Measurements from ENCODE around the gene ZGPAT.
A peak's percentile ranks its signal among the peaks of the same experiment; 100 is the strongest.
"Not testable (repeated sequence)": the region's sequence is repeated elsewhere in the genome, so short reads cannot be mapped to it uniquely, and the experiment has no call there.

Gene ZGPAT

DNA sequence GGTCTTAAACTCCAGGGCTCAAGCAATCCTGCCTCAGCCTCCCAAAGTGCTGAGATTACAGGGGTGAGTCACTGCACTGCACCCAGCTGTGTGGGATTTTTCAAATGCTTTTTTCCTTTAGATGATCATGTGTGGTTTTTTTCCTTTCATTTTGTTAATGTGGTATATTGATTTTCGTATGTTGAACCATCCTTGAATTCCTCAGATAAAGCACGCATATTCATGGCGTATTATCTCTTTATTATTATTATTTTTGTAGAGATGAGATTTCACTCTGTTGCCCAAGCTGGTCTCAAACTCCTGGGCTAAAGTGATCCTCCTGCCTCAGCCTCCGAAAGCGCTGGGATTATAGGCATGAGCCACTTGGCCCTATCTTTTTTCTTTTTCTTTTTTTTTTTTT lies 7.0 kb downstream of the ZGPAT start:
- TF ChIP-seq, protein P1, sequence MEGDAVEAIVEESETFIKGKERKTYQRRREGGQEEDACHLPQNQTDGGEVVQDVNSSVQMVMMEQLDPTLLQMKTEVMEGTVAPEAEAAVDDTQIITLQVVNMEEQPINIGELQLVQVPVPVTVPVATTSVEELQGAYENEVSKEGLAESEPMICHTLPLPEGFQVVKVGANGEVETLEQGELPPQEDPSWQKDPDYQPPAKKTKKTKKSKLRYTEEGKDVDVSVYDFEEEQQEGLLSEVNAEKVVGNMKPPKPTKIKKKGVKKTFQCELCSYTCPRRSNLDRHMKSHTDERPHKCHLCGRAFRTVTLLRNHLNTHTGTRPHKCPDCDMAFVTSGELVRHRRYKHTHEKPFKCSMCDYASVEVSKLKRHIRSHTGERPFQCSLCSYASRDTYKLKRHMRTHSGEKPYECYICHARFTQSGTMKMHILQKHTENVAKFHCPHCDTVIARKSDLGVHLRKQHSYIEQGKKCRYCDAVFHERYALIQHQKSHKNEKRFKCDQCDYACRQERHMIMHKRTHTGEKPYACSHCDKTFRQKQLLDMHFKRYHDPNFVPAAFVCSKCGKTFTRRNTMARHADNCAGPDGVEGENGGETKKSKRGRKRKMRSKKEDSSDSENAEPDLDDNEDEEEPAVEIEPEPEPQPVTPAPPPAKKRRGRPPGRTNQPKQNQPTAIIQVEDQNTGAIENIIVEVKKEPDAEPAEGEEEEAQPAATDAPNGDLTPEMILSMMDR (IDR thresholded peaks at IDR 0.05) = no peak
- H3K4me3 ChIP-seq (ENCODE audit: low read depth in 1 of 2, low read length in 1 of 2) = no peak overlapping the region
- H3K9me3 ChIP-seq = no peaks in the 10 kb centered on the region
- H3K27me3 ChIP-seq = no peaks in the 10 kb centered on the region
- peaks cover 54% of the 10 kb centered on the region for H3K36me3 ChIP-seq
- H3K27ac ChIP-seq = no peak overlapping the region
- H3K4me1 ChIP-seq (ENCODE audit: control insufficient read depth in 1 of 2, insufficient read depth in 1 of 2, low read depth in 1 of 2, low read length in 1 of 2) = no peaks in the 10 kb centered on the region

DNA sequence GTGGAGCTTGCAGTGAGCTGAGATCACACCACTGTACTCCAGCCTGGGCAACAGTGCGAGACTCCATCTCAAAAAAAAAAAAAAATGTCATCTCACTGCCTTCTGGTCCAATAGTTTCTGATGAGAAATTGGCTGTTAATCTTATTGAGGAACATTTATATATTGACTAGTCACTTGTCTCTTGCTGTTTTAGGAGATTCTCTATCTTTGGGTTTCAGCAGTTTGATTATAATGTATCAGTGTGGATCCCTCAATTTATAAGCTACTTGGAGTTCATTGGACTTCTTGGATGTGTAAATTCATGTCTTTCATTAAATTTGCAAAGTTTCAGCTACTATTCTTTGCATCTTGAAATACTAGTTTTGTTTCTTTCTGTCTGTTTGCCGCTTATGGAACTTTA lies 11.2 kb downstream of the ZGPAT start:
- H3K9me3 ChIP-seq = no peaks in the 10 kb centered on the region
- H3K27ac ChIP-seq = no peak overlapping the region
- no peak overlapping the region for H3K4me3 ChIP-seq (ENCODE audit: low read depth in 1 of 2, low read length in 1 of 2)
- no peaks in the 10 kb centered on the region for H3K4me1 ChIP-seq (ENCODE audit: control insufficient read depth in 1 of 2, insufficient read depth in 1 of 2, low read depth in 1 of 2, low read length in 1 of 2)
- TF ChIP-seq, protein P1 (IDR thresholded peaks at IDR 0.05) = no peak
- H3K36me3 ChIP-seq = peaks cover 45% of the 10 kb centered on the region
- H3K27me3 ChIP-seq = no peaks in the 10 kb centered on the region

DNA sequence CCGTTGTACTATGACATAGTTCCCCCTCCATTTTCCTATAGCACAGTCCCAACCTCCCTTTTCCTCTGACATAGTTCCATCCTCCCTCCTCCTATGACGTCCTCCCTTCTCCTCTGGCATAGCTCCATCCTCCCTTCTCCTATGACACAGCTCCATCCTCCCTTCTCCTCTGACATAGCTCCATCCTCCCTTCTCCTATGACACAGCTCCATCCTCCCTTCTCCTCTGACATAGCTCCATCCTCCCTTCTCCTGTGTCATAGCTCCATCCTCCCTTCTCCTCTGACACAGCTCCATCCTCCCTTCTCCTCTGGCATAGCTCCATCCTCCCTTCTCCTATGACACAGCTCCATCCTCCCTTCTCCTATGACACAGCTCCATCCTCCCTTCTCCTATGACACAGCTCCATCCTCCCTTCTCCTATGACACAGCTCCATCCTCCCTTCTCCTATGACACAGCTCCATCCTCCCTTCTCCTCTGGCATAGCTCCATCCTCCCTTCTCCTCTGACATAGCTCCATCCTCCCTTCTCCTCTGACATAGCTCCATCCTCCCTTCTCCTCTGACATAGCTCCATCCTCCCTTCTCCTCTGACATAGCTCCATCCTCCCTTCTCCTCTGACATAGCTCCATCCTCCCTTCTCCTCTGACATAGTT lies 15.3 kb downstream of the ZGPAT start:
- H3K9me3 ChIP-seq; H3K4me1 ChIP-seq (ENCODE audit: control insufficient read depth in 1 of 2, insufficient read depth in 1 of 2, low read depth in 1 of 2, low read length in 1 of 2); H3K27me3 ChIP-seq; H3K4me3 ChIP-seq (ENCODE audit: low read depth in 1 of 2, low read length in 1 of 2); H3K27ac ChIP-seq: not testable (repeated sequence)
- peaks cover 36% of the 10 kb centered on the region for H3K36me3 ChIP-seq

DNA sequence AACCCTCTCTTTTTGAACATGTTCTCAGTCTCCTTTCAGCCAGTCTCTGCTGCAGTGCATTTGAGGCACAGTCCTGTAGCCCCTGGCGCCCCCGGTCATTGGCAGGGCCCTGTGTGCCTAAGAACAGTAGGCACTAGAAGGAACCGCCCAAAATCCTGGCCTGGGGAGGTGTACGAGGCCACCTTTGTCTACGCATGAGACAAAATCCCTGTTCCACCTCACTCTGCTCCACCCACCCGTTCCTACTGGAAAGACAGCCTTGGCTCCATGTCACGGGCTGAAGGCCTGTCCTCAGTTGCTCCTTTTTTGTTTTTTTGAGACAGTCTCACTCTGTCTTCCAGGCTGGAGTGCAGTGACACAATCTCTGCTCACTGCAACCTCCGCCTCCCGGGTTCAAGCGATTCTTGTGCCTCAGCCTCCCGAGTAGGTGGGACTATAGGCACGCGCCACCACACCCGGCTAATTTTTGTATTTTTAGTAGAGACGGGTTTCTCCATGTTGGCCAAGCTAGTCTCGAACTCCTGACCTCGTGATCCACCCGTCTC lies 22.4 kb downstream of the ZGPAT start:
- peaks cover 11 to 12% of the 10 kb centered on the region in 2 experiments for H3K4me1 ChIP-seq (ENCODE audit: control insufficient read depth in 1 of 2, insufficient read depth in 1 of 2, low read depth in 1 of 2, low read length in 1 of 2)
- not testable (repeated sequence) for H3K4me3 ChIP-seq (ENCODE audit: low read depth in 1 of 2, low read length in 1 of 2); H3K9me3 ChIP-seq; H3K27me3 ChIP-seq
- peaks cover 29% of the 10 kb centered on the region for H3K36me3 ChIP-seq
- H3K27ac ChIP-seq = peak overlapping the region; percentile 29

DNA sequence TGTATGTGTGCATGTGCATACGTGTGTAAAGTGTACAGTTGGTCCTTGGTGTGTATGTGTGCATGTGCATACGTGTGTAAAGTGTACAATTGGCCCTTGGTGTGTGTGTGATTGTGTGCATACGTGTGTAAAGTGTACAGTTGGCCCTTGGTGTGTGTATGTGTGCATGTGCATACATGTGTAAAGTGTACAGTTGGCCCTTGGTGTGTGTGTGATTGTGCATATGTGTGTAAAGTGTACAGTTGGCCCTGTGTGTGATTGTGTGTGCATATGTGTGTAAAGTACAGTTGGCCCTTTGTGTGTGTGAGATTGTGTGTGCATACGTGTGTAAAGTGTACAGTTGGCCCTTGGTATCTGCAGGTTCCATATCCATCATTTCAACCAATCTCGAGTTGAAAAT lies 23.6 kb downstream of the ZGPAT start:
- H3K27me3 ChIP-seq = peaks cover 11% of the 10 kb centered on the region
- no peak overlapping the region for H3K27ac ChIP-seq
- TF ChIP-seq, protein P1 (IDR thresholded peaks at IDR 0.05) = no peak
- H3K4me1 ChIP-seq (ENCODE audit: control insufficient read depth in 1 of 2, insufficient read depth in 1 of 2, low read depth in 1 of 2, low read length in 1 of 2) = peaks cover 11 to 12% of the 10 kb centered on the region in 2 experiments
- H3K4me3 ChIP-seq (ENCODE audit: low read depth in 1 of 2, low read length in 1 of 2) = no peak overlapping the region
- peaks cover 40% of the 10 kb centered on the region for H3K36me3 ChIP-seq
- H3K9me3 ChIP-seq = no peaks in the 10 kb centered on the region

DNA sequence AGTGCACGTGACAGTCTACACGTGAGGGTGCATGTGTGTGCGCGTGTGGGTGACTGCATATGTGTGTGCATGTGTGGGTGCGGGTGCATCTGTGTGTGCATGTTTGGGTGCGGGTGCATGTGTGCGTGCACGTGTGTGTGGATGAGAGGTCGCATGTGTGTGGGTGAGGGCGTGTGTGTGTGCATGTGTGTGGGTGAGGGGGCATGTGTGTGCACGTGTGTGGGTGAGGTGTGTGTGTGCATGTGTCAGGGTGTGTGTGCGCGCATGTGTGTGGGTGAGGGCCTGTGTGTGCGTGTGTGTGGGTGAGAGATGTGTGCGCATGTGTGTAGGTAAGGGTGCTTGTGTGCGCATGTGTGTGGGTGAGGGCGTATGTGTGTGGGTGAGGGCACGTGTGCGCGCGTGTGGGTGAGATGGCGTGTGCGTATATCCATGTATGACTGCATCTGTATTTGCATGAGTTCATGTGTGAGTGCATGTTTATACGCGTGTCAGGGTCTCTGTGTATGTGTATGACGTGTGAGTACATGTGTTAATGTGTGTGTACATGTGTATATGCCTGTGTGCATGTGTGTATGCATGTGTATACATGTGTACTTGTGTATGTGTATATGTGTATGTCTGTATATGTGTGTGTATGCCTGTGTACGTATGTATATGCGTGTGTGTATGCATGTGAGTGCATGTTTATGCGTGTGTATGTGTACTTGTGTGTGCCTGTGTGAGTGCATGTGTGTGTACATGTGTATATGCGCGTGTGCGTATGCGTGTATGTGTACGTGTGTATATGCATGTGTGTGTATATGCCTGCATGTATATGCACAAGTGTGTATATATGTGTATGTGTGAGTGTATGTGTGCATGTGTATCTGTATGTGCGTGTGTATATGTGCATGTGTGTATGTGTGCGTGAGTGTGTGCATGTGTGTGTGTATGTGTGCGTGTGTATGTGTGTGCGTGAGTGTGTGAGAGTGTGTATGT lies 24.6 kb downstream of the ZGPAT start:
- Histone ChIP-seq H3K4me1 (ENCODE audit: control insufficient read depth in 1 of 2, insufficient read depth in 1 of 2, low read depth in 1 of 2, low read length in 1 of 2) (peaks cover 17% of the 10 kb centered on the region in 2 experiments), H3K9me3 (no peaks in the 10 kb centered on the region)

More for the DNA sequence above, 24.6 kb downstream of the ZGPAT start:
- Histone ChIP-seq H3K36me3 (peaks cover 42% of the 10 kb centered on the region), H3K27me3 (peaks cover 21% of the 10 kb centered on the region), H3K27ac (no peak overlapping the region), H3K4me3 (ENCODE audit: low read depth in 1 of 2, low read length in 1 of 2) (no peak overlapping the region)
- TF ChIP-seq, protein P1 (IDR thresholded peaks at IDR 0.05) = no peak
